Measurements from ENCODE around the gene RPL3. TPM values are rescaled to one million over a fixed set of nuclear protein-coding genes. Genes with fewer than 3 reads are reported as not detected.

RPL3 gene
- total RNA-seq, 2 donors from 2014 or later: 2,218 to 2,701 TPM

DNA sequence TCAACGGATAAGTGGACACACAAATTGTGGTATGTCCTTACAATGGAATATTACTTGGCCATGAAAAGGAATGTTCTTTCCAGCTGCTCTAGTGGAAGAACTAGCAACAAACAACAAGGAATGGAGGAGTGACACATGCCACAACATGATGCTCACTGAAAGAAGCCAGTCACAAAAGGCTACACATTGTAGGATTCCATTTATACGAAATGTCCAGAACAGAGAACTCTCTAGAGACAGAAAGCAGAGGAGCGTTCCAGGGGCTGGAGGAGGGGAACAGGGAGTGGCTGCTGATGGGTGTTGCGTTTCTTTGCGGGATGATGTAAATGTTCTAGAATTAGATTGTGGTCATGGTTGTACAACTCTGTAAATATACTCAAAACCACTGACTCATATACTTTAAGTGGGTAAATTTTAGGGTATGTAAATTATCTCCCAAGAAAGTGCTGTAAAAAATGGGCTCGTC is 42.2 kb downstream of the RPL3 start:
- Histone ChIP-seq H3K27ac (ENCODE audit: low read depth, low read length) (no peak overlapping the region), H3K4me1 (ENCODE audit: control insufficient read depth, insufficient read depth, low read length) (no peaks in the 10 kb centered on the region), H3K9me3 (ENCODE audit: control insufficient read depth, low read length) (peaks cover 6% of the 10 kb centered on the region), H3K9ac (ENCODE audit: extremely low read depth, low read length, poor library complexity, severe bottlenecking) (no peak overlapping the region), H3K27me3 (ENCODE audit: control insufficient read depth, insufficient read depth, low read length, poor library complexity, severe bottlenecking) (no peaks in the 10 kb centered on the region), H3K4me3 (ENCODE audit: low read length) (no peak overlapping the region), H3K36me3 (ENCODE audit: control insufficient read depth, insufficient read depth, low read length) (no peaks in the 10 kb centered on the region)
- 97 to 100% methylated on average over 4 of the region's 6 CpGs for WGBS, 2 experiments (ENCODE audit: insufficient coverage in 1 of 2, insufficient read length in 1 of 2)
- H3K4me3 Mint-ChIP-seq: no peak overlapping the region
- peaks cover 13% of the 10 kb centered on the region for H3K9me3 Mint-ChIP-seq
- peaks cover 4% of the 10 kb centered on the region for H3K36me3 Mint-ChIP-seq (ENCODE audit: low read depth)
- TF ChIP-seq CTCF (conservative IDR thresholded peaks at IDR 0.05): no peak
- no peak for DNase-seq
- H3K4me1 Mint-ChIP-seq: no peaks in the 10 kb centered on the region
- peaks cover 1% of the 10 kb centered on the region for H3K27me3 Mint-ChIP-seq (ENCODE audit: insufficient read depth)
- no peak overlapping the region for H3K27ac Mint-ChIP-seq

DNA sequence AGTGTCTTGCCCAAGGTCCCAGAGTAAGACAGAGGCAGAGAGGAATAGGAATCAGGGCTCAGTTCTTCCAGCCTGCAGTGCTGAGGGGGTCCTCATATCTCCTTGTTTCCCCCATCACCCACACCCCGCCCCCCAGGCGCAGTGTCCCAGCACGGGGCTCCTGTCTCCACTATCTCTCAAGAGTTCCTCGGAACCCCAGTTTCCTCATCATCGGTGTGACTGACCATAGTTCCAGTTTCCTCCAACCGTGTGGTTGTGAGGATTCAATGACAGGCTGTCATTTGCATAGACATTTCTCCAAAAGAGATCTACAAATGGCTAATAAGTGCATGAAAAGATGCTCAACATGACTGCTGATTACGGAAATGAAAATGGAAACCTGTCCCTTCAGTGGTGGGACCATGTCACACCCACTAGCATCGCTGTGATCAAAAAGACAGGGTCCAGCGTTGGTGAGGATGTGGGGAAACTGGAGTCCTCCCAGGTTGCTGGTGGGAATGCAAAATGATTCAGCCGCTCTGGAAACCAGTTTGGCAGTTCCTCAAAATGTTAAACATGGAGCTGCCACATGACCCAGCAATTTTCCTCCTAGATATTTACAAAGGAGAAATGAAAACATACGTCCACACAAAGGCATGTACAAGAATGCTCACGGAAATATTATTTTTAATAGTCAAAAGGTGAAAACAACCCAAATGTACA is 42.8 kb downstream of the RPL3 start:
- no peak overlapping the region for H3K4me3 ChIP-seq (ENCODE audit: low read length)
- no peak overlapping the region for H3K4me3 Mint-ChIP-seq
- H3K27ac Mint-ChIP-seq: no peak overlapping the region
- H3K27me3 Mint-ChIP-seq (ENCODE audit: insufficient read depth): peaks cover 1% of the 10 kb centered on the region
- H3K36me3 ChIP-seq (ENCODE audit: control insufficient read depth, insufficient read depth, low read length): no peaks in the 10 kb centered on the region
- H3K9me3 ChIP-seq (ENCODE audit: control insufficient read depth, low read length): peaks cover 6% of the 10 kb centered on the region
- peaks cover 4% of the 10 kb centered on the region for H3K36me3 Mint-ChIP-seq (ENCODE audit: low read depth)
- H3K9me3 Mint-ChIP-seq: peaks cover 13% of the 10 kb centered on the region
- no peaks in the 10 kb centered on the region for H3K4me1 Mint-ChIP-seq
- no peak for TF ChIP-seq CTCF (conservative IDR thresholded peaks at IDR 0.05)
- no peaks in the 10 kb centered on the region for H3K27me3 ChIP-seq (ENCODE audit: control insufficient read depth, insufficient read depth, low read length, poor library complexity, severe bottlenecking)
- H3K4me1 ChIP-seq (ENCODE audit: control insufficient read depth, insufficient read depth, low read length): no peaks in the 10 kb centered on the region
- 91 to 93% methylated on average over 12 of the region's 12 CpGs for WGBS, 2 experiments (ENCODE audit: insufficient coverage in 1 of 2, insufficient read length in 1 of 2)
- no peak overlapping the region for H3K27ac ChIP-seq (ENCODE audit: low read depth, low read length)
- no peak overlapping the region for H3K9ac ChIP-seq (ENCODE audit: extremely low read depth, low read length, poor library complexity, severe bottlenecking)
- no peak for DNase-seq

- Mint-ChIP-seq H3K36me3 (ENCODE audit: low read depth) (peaks cover 4% of the 10 kb centered on the region), H3K4me1 (no peaks in the 10 kb centered on the region), H3K9me3 (peaks cover 18% of the 10 kb centered on the region), H3K4me3 (no peak overlapping the region), H3K27ac (no peak overlapping the region), H3K27me3 (ENCODE audit: insufficient read depth) (peaks cover 1% of the 10 kb centered on the region)
- Histone ChIP-seq H3K9me3 (ENCODE audit: control insufficient read depth, low read length) (peaks cover 9% of the 10 kb centered on the region), H3K27ac (ENCODE audit: low read depth, low read length) (no peak overlapping the region), H3K4me1 (ENCODE audit: control insufficient read depth, insufficient read depth, low read length) (no peaks in the 10 kb centered on the region), H3K9ac (ENCODE audit: extremely low read depth, low read length, poor library complexity, severe bottlenecking) (no peak overlapping the region), H3K27me3 (ENCODE audit: control insufficient read depth, insufficient read depth, low read length, poor library complexity, severe bottlenecking) (no peaks in the 10 kb centered on the region), H3K4me3 (ENCODE audit: low read length) (no peak overlapping the region), H3K36me3 (ENCODE audit: control insufficient read depth, insufficient read depth, low read length) (no peaks in the 10 kb centered on the region)
- 83 to 92% methylated on average over 2 to 9 of the region's 9 CpGs for WGBS, 2 experiments (ENCODE audit: insufficient coverage in 1 of 2, insufficient read length in 1 of 2)
- no peak for DNase-seq
- no peak for TF ChIP-seq CTCF (conservative IDR thresholded peaks at IDR 0.05)
Measured at GRCh38 chr22:39275814-39276439, 43.5 kb downstream of the RPL3 start.

Measured in endodermal cell (in vitro differentiated cells).